ENCODE data around the gene APCDD1L.
"Not testable (repeated sequence)": the region's sequence is repeated elsewhere in the genome, so short reads cannot be mapped to it uniquely, and the experiment has no call there.

Gene APCDD1L

GRCh38 chr20:58436868-58437645 is 78.1 kb downstream of the APCDD1L start:
- peak; percentile 17 for DNase-seq

- no peak for DNase-seq
These were observed 80.0 kb downstream of the APCDD1L start for GRCh38 chr20:58435237-58435636.

- no peak for DNase-seq
These were observed 80.9 kb downstream of the APCDD1L start for GRCh38 chr20:58434326-58434725.

DNA sequence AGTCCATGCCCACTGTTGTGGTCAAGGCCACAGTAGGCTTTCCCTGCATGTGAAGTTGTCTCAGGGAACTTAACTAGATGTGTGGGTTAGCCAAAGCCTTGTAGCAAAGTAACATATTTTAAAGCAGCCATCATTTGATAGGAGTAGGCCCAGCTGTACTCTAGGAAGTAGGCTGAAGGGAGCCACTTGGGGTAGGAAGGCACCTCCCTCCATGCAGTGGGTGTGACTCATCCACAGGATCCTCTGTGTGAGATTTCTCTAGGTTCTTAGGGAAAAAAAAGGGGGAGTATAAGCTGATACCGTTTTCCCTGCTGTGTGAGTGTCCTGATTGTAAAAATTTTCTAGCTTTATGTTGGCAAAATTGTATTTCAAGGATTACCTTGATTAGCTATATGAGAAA is 81.4 kb downstream of the APCDD1L start:
- DNase-seq: no peak

- no peak for DNase-seq
These were observed 82.1 kb downstream of the APCDD1L start for GRCh38 chr20:58433029-58433647.

DNA sequence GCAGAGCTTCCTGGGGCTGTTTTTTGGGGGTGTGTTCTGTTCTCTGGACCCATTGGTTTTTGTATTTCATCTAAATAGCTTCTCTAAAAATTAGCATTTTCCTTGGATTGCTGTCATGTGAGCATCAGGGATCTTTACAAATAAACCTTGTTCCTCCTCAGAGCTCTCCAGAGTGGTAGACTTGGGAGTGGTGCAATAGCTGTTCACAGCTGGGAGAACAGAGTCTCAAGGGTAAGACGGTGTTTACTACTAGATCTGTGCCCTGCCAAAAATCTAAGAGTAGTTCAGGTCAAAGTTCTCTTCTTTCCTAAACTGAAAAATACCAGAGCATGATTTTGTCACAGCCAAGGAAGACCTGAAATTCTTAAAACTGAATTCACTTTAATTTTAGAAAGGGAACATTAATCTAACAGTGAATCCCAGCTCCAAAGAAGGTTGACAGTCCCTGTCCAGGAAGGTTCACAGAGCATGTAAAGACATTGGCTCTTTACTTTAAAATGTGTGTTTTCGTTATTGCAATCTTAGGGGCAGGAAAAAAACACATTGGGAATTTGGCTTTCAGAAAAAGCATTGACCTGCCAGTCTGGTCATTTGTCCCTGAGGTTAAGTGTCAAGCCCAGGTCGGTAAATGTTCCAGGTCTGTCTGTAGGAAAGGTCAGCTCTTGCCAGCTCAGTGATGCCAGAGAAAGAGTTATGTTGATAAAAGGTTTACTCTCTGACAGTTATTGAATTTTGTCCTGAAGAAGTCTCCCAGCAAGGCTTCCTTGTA is 82.8 kb downstream of the APCDD1L start:
- DNase-seq: no peak

DNA sequence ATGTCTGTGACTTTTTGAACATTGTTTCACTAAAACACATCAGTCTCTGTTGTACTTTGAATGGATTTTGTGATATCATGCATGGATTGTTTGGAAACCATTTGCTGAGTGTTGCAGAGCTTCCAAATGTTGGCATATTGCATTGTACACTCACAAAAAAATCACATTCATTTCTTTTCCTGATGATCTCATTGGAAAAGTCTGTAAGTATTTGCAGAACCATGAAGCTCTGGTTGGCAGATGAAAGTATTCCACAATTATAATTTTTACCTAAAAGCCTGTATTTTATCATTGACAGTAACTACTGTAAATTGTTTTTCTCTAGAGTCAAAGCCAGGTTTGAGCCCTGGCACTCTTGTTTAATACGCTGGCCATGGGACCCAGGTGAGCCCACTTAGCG is 84.1 kb downstream of the APCDD1L start:
- DNase-seq: no peak

GRCh38 chr20:58429303-58429702 is 85.9 kb downstream of the APCDD1L start:
- no peak for DNase-seq

- DNase-seq: no peak
These were observed 86.8 kb downstream of the APCDD1L start for GRCh38 chr20:58428364-58428763.

- not testable (repeated sequence) for DNase-seq
These were observed 87.6 kb downstream of the APCDD1L start for GRCh38 chr20:58427571-58427970.

DNA sequence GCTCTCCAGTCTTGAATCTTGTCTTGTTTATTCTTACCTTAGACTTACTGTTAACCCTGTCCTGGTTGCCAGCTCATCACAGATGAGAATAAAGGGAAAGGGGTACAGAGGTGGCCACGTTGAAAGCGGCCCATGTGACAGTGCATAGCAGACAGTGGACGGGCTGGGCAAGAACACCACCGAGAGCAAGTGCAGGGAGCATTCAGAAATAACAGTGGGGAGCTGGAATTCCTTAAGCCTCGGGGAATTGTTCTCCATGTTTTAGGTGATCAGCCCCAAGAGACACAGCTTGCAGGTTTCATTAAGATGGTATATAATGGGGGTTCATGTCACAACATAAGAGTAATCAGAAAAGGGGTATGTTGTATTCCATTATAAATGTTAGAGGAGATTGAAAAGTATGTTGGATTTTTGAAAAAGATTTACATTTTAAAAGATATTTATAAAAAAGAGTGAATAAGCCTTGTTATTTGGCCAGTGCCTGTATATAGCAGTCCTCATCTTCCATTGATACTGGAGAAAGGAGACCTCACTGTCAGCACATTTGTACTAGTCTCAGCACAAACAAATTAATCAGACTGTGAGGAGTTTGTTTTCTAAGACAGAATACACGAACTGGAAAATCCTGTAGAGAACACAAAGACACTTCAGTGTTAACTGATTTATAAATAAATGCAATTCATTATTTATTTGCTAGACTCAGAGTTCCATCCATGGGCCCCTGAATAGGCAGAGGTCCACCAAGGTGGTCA is 90.8 kb downstream of the APCDD1L start:
- no peak for DNase-seq

DNA sequence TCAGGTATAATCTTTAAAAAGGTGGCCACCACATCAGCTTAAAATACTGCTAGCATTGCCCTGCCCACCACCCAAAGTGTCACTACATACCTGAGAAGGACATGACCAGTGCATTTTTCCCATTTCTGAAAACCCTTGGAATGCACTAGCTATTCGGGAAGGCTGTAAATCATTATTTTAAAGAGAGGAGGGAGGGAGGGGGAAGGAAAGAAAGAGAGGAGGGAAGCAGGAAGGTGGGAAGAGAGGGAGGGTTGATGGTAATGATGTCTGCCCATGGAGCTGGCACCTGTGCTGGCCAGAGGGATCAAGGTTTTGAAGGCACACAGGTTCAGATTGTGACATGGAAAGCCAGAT is 93.7 kb downstream of the APCDD1L start:
- no peak for DNase-seq

DNA sequence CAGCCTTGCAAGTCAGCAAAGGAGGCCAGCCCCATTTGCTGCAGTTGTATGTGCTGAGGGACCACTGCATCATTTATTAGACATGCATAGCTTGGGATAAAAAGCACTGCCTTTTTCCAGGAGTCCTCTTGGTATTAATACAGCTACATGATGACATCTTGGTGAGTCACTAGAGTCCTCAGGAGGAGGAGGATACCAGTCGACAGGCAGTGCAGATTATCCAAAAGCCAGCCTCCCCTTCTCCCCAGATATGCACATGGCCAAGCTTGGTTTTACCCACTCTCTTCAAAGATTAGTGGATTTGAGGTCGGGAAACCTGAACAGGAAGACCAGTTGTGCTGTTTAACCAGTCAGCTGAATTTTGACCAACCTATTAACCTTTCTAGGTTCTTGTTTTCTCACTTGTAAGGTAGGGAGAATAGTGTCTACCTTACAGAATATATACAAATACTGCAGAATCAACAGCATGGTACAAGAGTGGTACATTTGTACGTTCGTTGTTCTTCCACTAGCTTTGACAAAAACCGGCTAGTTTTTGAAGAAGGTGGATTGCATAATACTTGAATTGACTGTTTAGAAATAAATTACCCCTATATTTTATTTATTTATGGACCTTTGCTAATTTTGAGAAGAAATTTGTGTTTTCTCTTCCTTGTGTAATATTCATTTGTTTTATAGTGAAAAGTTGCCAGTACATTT is 94.3 kb downstream of the APCDD1L start:
- DNase-seq: no peak

- no peak for DNase-seq
These were observed 96.0 kb downstream of the APCDD1L start for GRCh38 chr20:58418949-58419748.

GRCh38 chr20:58417438-58417837 is 97.8 kb downstream of the APCDD1L start:
- no peak for DNase-seq

DNA sequence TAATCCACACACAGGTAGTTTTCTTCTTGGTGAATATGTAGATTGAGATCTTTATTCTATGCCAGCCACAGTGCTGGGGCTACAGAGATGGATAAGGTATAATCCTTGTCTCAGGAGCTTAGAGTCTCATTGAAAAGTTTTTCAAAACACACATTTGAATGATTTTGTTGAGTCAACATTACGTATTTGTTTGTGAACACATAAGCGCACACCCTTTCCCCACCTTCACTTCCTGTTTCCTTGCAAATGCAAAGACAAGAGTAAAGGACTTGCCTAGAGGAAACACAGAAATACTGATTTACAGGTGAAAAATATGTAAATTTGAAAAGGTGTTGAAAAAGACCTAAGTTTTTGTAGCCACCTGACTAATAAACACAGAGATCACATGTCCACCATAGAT is 98.4 kb downstream of the APCDD1L start:
- no peak for DNase-seq

DNA sequence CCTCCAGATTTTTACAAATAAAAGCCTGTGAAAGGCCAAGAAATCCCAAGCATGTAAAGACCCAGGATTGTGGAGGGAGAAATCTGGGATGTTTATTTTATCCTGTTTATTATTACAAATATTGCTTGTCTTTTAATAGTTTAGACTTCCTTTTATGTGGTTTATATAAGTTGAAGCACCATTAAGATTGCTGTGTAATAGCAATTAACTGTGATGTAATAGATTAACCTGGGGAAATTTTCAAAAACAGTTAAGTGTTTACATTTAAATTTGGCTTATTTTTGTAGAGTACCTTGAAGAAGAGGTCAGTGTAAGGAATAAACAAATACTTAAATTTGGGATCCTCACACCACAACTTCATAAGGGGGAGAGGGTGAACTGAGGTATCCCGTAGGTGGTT is 99.1 kb downstream of the APCDD1L start:
- DNase-seq: no peak

DNA sequence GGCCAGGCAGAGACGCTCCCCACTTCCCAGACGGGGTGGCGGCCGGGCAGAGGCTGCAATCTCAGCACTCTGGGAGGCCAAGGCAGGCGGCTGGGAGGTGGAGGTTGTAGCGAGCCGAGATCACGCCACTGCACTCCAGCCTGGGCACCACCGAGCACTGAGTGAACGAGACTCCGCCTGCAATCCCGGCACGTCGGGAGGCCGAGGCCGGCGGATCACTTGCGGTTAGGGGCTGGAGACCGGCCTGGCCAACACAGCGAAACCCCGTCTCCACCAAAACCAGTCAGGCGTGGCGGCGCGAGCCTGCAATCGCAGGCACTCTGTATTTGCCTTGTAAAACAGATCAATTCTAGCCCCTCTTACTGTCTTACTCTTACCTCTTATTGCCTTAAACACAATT is 100.4 kb downstream of the APCDD1L start:
- DNase-seq: not testable (repeated sequence)

GRCh38 chr20:58414216-58414615 is 101.0 kb downstream of the APCDD1L start:
- not testable (repeated sequence) for DNase-seq

Data from NCI-H2171 treated with DMSO at 0.1 percent for 48 hours (cell line).